Neural cell (in vitro differentiated cells): Measurements from ENCODE around the gene GABBR2.

ENCODE experiments used
- EZH2 ChIP-seq: fragments of 200-600, 300-800 bp; shearing (Covaris generic), sonication (generic); IDR thresholded peaks from 2 replicates; pipeline ENCODE4 v1.6.1; 2014; ENCODE audit warnings: antibody characterized with exemption, low read length, borderline replicate concordance, mild to moderate bottlenecking; ENCODE audit not compliant: insufficient read depth, poor library complexity, severe bottlenecking
- MXI1 ChIP-seq: fragments of 450-650 bp; conservative IDR thresholded peaks from 2 replicates; pipeline ENCODE4 v1.6.1; 2014; ENCODE audit warnings: antibody characterized with exemption, mild to moderate bottlenecking; ENCODE audit not compliant: poor library complexity, severe bottlenecking
- POLR2AphosphoS5 ChIP-seq: IDR thresholded peaks from 2 replicates; pipeline ENCODE4 v1.6.1; 2012
- SMC3 ChIP-seq: fragments of 450-650 bp; conservative IDR thresholded peaks from 2 replicates; pipeline ENCODE4 v1.6.1; 2014; ENCODE audit warnings: antibody characterized with exemption, mild to moderate bottlenecking, moderate library complexity; ENCODE audit not compliant: poor library complexity
- TF ChIP-seq, protein P1 (sequence below): IDR thresholded peaks from 2 replicates; pipeline ENCODE4 v1.6.1; 2012; ENCODE audit warnings: borderline replicate concordance
- TF ChIP-seq, protein P2 (sequence below): fragments of 450-650 bp; IDR thresholded peaks from 2 replicates; pipeline ENCODE4 v1.5.1; 2014; ENCODE audit warnings: antibody characterized with exemption, mild to moderate bottlenecking, moderate library complexity; ENCODE audit not compliant: poor library complexity, severe bottlenecking

DNA sequence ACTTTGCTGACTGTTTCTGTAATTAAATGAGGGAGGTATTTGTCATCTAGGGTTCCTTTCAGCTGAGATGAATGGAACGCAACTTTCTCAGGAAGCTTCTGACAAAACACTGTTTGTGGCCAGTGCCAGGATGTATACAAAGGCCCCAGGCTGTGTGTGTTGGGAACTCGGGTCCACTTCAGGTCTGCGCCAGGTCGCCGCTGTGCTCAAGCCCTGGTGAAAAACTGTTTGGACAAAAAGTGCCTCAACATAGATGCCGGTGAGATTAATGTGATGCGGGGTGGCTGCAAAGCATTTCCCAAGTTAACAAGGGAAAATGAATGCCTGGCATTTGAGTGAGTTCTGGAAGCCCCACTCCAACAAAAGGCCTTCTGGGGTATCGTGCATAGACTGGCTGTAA, 156.4 kb downstream of the GABBR2 start:
- TF ChIP-seq, protein P1, sequence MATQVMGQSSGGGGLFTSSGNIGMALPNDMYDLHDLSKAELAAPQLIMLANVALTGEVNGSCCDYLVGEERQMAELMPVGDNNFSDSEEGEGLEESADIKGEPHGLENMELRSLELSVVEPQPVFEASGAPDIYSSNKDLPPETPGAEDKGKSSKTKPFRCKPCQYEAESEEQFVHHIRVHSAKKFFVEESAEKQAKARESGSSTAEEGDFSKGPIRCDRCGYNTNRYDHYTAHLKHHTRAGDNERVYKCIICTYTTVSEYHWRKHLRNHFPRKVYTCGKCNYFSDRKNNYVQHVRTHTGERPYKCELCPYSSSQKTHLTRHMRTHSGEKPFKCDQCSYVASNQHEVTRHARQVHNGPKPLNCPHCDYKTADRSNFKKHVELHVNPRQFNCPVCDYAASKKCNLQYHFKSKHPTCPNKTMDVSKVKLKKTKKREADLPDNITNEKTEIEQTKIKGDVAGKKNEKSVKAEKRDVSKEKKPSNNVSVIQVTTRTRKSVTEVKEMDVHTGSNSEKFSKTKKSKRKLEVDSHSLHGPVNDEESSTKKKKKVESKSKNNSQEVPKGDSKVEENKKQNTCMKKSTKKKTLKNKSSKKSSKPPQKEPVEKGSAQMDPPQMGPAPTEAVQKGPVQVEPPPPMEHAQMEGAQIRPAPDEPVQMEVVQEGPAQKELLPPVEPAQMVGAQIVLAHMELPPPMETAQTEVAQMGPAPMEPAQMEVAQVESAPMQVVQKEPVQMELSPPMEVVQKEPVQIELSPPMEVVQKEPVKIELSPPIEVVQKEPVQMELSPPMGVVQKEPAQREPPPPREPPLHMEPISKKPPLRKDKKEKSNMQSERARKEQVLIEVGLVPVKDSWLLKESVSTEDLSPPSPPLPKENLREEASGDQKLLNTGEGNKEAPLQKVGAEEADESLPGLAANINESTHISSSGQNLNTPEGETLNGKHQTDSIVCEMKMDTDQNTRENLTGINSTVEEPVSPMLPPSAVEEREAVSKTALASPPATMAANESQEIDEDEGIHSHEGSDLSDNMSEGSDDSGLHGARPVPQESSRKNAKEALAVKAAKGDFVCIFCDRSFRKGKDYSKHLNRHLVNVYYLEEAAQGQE = no peak
- no peak for TF ChIP-seq EZH2
- TF ChIP-seq, protein P2, sequence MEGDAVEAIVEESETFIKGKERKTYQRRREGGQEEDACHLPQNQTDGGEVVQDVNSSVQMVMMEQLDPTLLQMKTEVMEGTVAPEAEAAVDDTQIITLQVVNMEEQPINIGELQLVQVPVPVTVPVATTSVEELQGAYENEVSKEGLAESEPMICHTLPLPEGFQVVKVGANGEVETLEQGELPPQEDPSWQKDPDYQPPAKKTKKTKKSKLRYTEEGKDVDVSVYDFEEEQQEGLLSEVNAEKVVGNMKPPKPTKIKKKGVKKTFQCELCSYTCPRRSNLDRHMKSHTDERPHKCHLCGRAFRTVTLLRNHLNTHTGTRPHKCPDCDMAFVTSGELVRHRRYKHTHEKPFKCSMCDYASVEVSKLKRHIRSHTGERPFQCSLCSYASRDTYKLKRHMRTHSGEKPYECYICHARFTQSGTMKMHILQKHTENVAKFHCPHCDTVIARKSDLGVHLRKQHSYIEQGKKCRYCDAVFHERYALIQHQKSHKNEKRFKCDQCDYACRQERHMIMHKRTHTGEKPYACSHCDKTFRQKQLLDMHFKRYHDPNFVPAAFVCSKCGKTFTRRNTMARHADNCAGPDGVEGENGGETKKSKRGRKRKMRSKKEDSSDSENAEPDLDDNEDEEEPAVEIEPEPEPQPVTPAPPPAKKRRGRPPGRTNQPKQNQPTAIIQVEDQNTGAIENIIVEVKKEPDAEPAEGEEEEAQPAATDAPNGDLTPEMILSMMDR = no peak
- TF ChIP-seq POLR2AphosphoS5 = no peak
- no peak for TF ChIP-seq MXI1
- no peak for TF ChIP-seq SMC3
